Gastroesophageal sphincter (tissue), 3 donors: Measurements from ENCODE around the gene RASGEF1C.

ENCODE experiments used
- CTCF ChIP-seq, 4 experiments: fragments of 200-600 bp in 2 of 4; fragments of 450-650 bp in 2 of 4; sonication (generic) in 1 of 4; IDR thresholded peaks; one replicate each; pipeline ENCODE4 v1.5.1; 2017 to 2019; ENCODE audit warnings: antibody characterized with exemption in 4 of 4, mild to moderate bottlenecking in 2 of 4, moderate library complexity in 2 of 4
- POLR2A ChIP-seq, 2 donors: fragments of 450-650 bp; IDR thresholded peaks; one replicate each; pipeline ENCODE4 v1.6.1; 2017; ENCODE audit warnings: antibody characterized with exemption in 2 of 2, mild to moderate bottlenecking in 2 of 2, moderate library complexity in 1 of 2

GRCh38 chr5:180084638-180085561 is 124.1 kb downstream of the RASGEF1C start:
- TF ChIP-seq POLR2A (IDR thresholded peaks at IDR 0.05) (no peak), CTCF (IDR thresholded peaks at IDR 0.05) (no peak)
